GM10847 (cell line): ENCODE measurements around the gene FLT4.

Experiments
- POLR2A ChIP-seq: IDR thresholded peaks from 2 replicates; pipeline ENCODE4 v1.6.1; 2011; ENCODE audit not compliant: insufficient read length; ENCODE audit errors: extremely low read depth

The FLT4 gene

GRCh38 chr5:180670586-180671359, 21.4 kb upstream of the FLT4 start:
- no peak for TF ChIP-seq POLR2A

GRCh38 chr5:180670157-180670556, 20.8 kb upstream of the FLT4 start:
- no peak for TF ChIP-seq POLR2A

GRCh38 chr5:180669661-180670060, 20.3 kb upstream of the FLT4 start:
- no peak for TF ChIP-seq POLR2A

- TF ChIP-seq POLR2A = no peak
Measured at GRCh38 chr5:180668835-180669596, 19.6 kb upstream of the FLT4 start.

GRCh38 chr5:180666812-180667211, 17.4 kb upstream of the FLT4 start:
- TF ChIP-seq POLR2A = no peak

GRCh38 chr5:180665682-180666404, 16.4 kb upstream of the FLT4 start:
- no peak for TF ChIP-seq POLR2A

GRCh38 chr5:180658774-180659564, 9.6 kb upstream of the FLT4 start:
- TF ChIP-seq POLR2A = no peak

- TF ChIP-seq POLR2A = no peak
Measured at GRCh38 chr5:180652771-180653170, 3.4 kb upstream of the FLT4 start.

- TF ChIP-seq POLR2A = no peak
Measured at GRCh38 chr5:180652346-180652745, 2.9 kb upstream of the FLT4 start.

GRCh38 chr5:180648658-180649296, 623 bp downstream of the FLT4 start:
- TF ChIP-seq POLR2A = no peak

- no peak for TF ChIP-seq POLR2A
Measured at GRCh38 chr5:180647941-180648500, 1.4 kb downstream of the FLT4 start.

GRCh38 chr5:180647465-180647864, 1.9 kb downstream of the FLT4 start:
- TF ChIP-seq POLR2A = no peak

GRCh38 chr5:180646963-180647305, 2.5 kb downstream of the FLT4 start:
- no peak for TF ChIP-seq POLR2A

- no peak for TF ChIP-seq POLR2A
Measured at GRCh38 chr5:180646289-180646962, 3.0 kb downstream of the FLT4 start.
